GM12873 (cell line): ENCODE measurements around the gene MEIS2.

Experiments used
- CTCF ChIP-seq: IDR thresholded peaks from 2 replicates; pipeline ENCODE4 v1.5.1; 2012; ENCODE audit warnings: low read depth, mild to moderate bottlenecking, moderate library complexity, low read length, control low read depth; ENCODE audit not compliant: insufficient read depth; ENCODE audit errors: missing control alignments

MEIS2 gene

GRCh38 chr15:36943508-36944361 lies 156.6 kb downstream of the MEIS2 start:
- no peak for TF ChIP-seq CTCF

GRCh38 chr15:36942248-36942827 lies 158.0 kb downstream of the MEIS2 start:
- TF ChIP-seq CTCF = no peak

GRCh38 chr15:36941798-36942197 lies 158.6 kb downstream of the MEIS2 start:
- no peak for TF ChIP-seq CTCF

GRCh38 chr15:36940636-36941260 lies 159.6 kb downstream of the MEIS2 start:
- TF ChIP-seq CTCF = no peak

- TF ChIP-seq CTCF = no peak
These were observed 160.1 kb downstream of the MEIS2 start for GRCh38 chr15:36940219-36940618.

GRCh38 chr15:36938764-36939163 lies 161.6 kb downstream of the MEIS2 start:
- TF ChIP-seq CTCF = no peak

- TF ChIP-seq CTCF = no peak
These were observed 162.2 kb downstream of the MEIS2 start for GRCh38 chr15:36938131-36938530.
